HEK293 (cell line): ENCODE data around the gene ABCB4.

Experiments
- BCL11B ChIP-seq: fragments of 450-650 bp; formaldehyde crosslinking; IDR thresholded peaks from 2 replicates; pipeline ENCODE4 v1.5.1; 2016; ENCODE audit warnings: low read depth, missing biosample characterization, missing genetic modification characterization
- GFI1B ChIP-seq: fragments of 450-650 bp; formaldehyde crosslinking; IDR thresholded peaks from 2 replicates; pipeline ENCODE4 v1.5.1; 2016; ENCODE audit warnings: missing biosample characterization, missing genetic modification characterization
- GLI2 ChIP-seq: fragments of 450-650 bp; formaldehyde crosslinking; IDR thresholded peaks from 2 replicates; pipeline ENCODE4; 2017; ENCODE audit warnings: missing biosample characterization, missing genetic modification characterization, low read depth, borderline replicate concordance
- HOXA7 ChIP-seq: sonication (generic); formaldehyde crosslinking; IDR thresholded peaks from 2 replicates; pipeline ENCODE4 v1.8.1; 2022; ENCODE audit warnings: missing genetic modification reagents, borderline replicate concordance
- HOXD13 ChIP-seq: sonication (generic); formaldehyde crosslinking; IDR thresholded peaks from 2 replicates; pipeline ENCODE4 v1.8.0; 2022; ENCODE audit warnings: missing genetic modification reagents, borderline replicate concordance
- MZF1 ChIP-seq: fragments of 450-650 bp; formaldehyde crosslinking; IDR thresholded peaks from 2 replicates; pipeline ENCODE4 v1.5.1; 2017; ENCODE audit warnings: missing biosample characterization, missing genetic modification characterization, borderline replicate concordance
- TCF7L2 ChIP-seq: IDR thresholded peaks from 2 replicates; pipeline ENCODE4 v1.6.1; 2011; ENCODE audit warnings: low read depth, mild to moderate bottlenecking, inconsistent platforms, low read length, moderate library complexity, borderline replicate concordance
- ZBTB21 ChIP-seq: fragments of 450-650 bp; formaldehyde crosslinking; IDR thresholded peaks from 2 replicates; pipeline ENCODE4 v1.5.1; 2017; ENCODE audit warnings: missing biosample characterization, missing genetic modification characterization
- ZFHX2 ChIP-seq: fragments of 450-650 bp; formaldehyde crosslinking; conservative IDR thresholded peaks from 2 replicates; pipeline ENCODE4 v1.5.1; 2016; ENCODE audit warnings: missing biosample characterization, missing genetic modification characterization
- ZNF133 ChIP-seq: fragments of 450-650 bp; formaldehyde crosslinking; IDR thresholded peaks from 2 replicates; pipeline ENCODE4 v1.5.1; 2016; ENCODE audit warnings: missing biosample characterization, missing genetic modification characterization
- ZNF211 ChIP-seq: fragments of 450-650 bp; formaldehyde crosslinking; IDR thresholded peaks from 2 replicates; pipeline ENCODE4 v1.5.1; 2016; ENCODE audit warnings: low read depth, missing biosample characterization, missing genetic modification characterization
- ZNF214 ChIP-seq: fragments of 450-650 bp; formaldehyde crosslinking; IDR thresholded peaks from 2 replicates; pipeline ENCODE4 v1.5.1; 2017; ENCODE audit warnings: missing biosample characterization, mild to moderate bottlenecking, missing genetic modification characterization, borderline replicate concordance
- ZNF248 ChIP-seq: fragments of 450-650 bp; formaldehyde crosslinking; IDR thresholded peaks from 2 replicates; pipeline ENCODE4 v1.5.1; 2017; ENCODE audit warnings: missing biosample characterization, missing genetic modification characterization
- ZNF350 ChIP-seq: fragments of 450-650 bp; formaldehyde crosslinking; IDR thresholded peaks from 2 replicates; pipeline ENCODE4 v1.5.0; 2017; ENCODE audit warnings: missing biosample characterization, mild to moderate bottlenecking, missing genetic modification characterization
- ZNF391 ChIP-seq: fragments of 450-650 bp; formaldehyde crosslinking; IDR thresholded peaks from 2 replicates; pipeline ENCODE4 v1.5.1; 2016; ENCODE audit warnings: low read depth, missing biosample characterization, missing genetic modification characterization, borderline replicate concordance
- ZNF558 ChIP-seq: fragments of 450-650 bp; formaldehyde crosslinking; IDR thresholded peaks from 2 replicates; pipeline ENCODE4 v1.5.1; 2016; ENCODE audit warnings: missing biosample characterization, missing genetic modification characterization
- ZNF654 ChIP-seq: fragments of 450-650 bp; formaldehyde crosslinking; IDR thresholded peaks from 2 replicates; pipeline ENCODE4 v1.5.1; 2016; ENCODE audit warnings: low read depth, missing biosample characterization, missing genetic modification characterization
- ZNF701 ChIP-seq: fragments of 450-650 bp; formaldehyde crosslinking; IDR thresholded peaks from 2 replicates; pipeline ENCODE4 v1.5.1; 2016; ENCODE audit warnings: missing biosample characterization, missing genetic modification characterization
- ZNF76 ChIP-seq: fragments of 450-650 bp; formaldehyde crosslinking; IDR thresholded peaks from 2 replicates; pipeline ENCODE4; 2016; ENCODE audit warnings: low read depth, missing biosample characterization, missing genetic modification characterization, borderline replicate concordance
- ZNF837 ChIP-seq: fragments of 450-650 bp; formaldehyde crosslinking; IDR thresholded peaks from 2 replicates; pipeline ENCODE4 v1.5.1; 2016; ENCODE audit warnings: missing biosample characterization, missing genetic modification characterization
- ZSCAN23 ChIP-seq: fragments of 450-650 bp; formaldehyde crosslinking; IDR thresholded peaks from 2 replicates; pipeline ENCODE4 v1.5.1; 2016; ENCODE audit warnings: missing biosample characterization, missing genetic modification characterization
- TF ChIP-seq, protein P1 (sequence below): fragments of 450-650 bp; formaldehyde crosslinking; IDR thresholded peaks from 2 replicates; pipeline ENCODE4 v1.5.1; 2017; ENCODE audit warnings: missing biosample characterization, missing genetic modification characterization
- TF ChIP-seq, protein P2 (sequence below): fragments of 450-650 bp; formaldehyde crosslinking; IDR thresholded peaks from 2 replicates; pipeline ENCODE4 v1.5.1; 2016; ENCODE audit warnings: missing biosample characterization, missing genetic modification characterization
- TF ChIP-seq, protein P3 (sequence below): fragments of 450-650 bp; formaldehyde crosslinking; IDR thresholded peaks from 2 replicates; pipeline ENCODE4 v1.5.1; 2016; ENCODE audit warnings: missing biosample characterization, missing genetic modification characterization
- TF ChIP-seq, protein P4 (sequence below): fragments of 450-650 bp; formaldehyde crosslinking; IDR thresholded peaks from 2 replicates; pipeline ENCODE4 v1.5.1; 2016; ENCODE audit warnings: missing biosample characterization, missing genetic modification characterization
- TF ChIP-seq, protein P5 (sequence below): fragments of 450-650 bp; formaldehyde crosslinking; IDR thresholded peaks from 2 replicates; pipeline ENCODE4 v1.5.1; 2016; ENCODE audit warnings: missing biosample characterization, missing genetic modification characterization
- TF ChIP-seq, protein P6 (sequence below): fragments of 450-650 bp; formaldehyde crosslinking; IDR thresholded peaks from 2 replicates; pipeline ENCODE4 v1.5.1; 2017; ENCODE audit warnings: missing biosample characterization, mild to moderate bottlenecking, missing genetic modification characterization, moderate library complexity

The ABCB4 gene

DNA sequence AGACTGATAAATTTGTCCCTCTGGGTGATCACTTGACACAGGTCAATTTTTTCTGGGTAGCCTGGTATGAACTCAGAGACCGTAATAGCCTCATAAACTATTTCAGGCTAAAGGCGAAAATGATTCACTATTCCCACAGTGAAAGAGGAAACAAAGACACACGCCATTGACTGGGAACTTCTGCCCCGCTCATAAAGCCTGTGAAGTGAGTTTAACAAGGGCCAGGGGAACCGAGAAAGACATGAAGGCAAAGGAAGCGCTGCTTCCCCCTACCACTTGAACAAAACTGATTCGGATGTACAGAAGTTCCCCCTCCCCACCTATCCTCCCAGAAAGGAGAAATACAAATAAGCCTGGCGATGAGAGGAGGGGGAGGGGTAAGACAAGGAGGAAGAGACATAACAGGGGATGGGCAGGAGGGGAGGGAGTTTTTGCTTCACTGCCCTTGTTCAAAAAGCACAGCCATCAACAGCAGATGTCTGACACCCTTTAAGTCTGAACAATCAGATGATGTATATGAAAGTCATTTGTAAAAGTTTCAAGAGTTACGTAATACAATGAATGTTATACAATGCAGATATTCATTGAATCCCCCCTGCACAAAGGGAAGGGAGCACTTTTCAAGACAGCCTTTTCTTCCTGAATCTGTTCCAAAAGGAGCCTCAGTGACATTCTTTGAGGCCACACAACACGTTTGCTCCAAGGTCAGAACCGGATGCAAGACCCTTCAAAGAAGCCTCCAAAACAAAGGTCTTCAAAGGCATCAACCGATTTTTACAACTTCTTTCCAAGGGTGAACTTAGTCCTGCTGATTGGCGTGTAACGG lies 734 bp downstream of the ABCB4 start (continued):
- TF ChIP-seq, protein P1, sequence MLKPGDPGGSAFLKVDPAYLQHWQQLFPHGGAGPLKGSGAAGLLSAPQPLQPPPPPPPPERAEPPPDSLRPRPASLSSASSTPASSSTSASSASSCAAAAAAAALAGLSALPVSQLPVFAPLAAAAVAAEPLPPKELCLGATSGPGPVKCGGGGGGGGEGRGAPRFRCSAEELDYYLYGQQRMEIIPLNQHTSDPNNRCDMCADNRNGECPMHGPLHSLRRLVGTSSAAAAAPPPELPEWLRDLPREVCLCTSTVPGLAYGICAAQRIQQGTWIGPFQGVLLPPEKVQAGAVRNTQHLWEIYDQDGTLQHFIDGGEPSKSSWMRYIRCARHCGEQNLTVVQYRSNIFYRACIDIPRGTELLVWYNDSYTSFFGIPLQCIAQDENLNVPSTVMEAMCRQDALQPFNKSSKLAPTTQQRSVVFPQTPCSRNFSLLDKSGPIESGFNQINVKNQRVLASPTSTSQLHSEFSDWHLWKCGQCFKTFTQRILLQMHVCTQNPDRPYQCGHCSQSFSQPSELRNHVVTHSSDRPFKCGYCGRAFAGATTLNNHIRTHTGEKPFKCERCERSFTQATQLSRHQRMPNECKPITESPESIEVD (tag by site-specific recombination): peak; percentile 34; the same call in 1 of the 2 replicates
- TF ChIP-seq ZNF248 (tag by site-specific recombination) (no peak), ZFHX2 (no peak), HOXD13 (peak; percentile 44; the same call in 1 of the 2 replicates), ZNF558 (tag by site-specific recombination) (no peak), ZNF701 (tag by site-specific recombination) (no peak), ZNF133 (tag by site-specific recombination) (no peak), ZNF211 (tag by site-specific recombination) (no peak), ZNF214 (tag by site-specific recombination) (no peak), MZF1 (tag by site-specific recombination) (peak; percentile 86; the same call in 1 of the 2 replicates), GLI2 (no peak), HOXA7 (CRISPR knock-in tag) (no peak), TCF7L2 (no peak; the same call in 1 of the 2 replicates), ZNF654 (tag by site-specific recombination) (no peak), GFI1B (no peak), ZNF76 (tag by site-specific recombination) (no peak), ZNF837 (tag by site-specific recombination) (no peak), ZNF350 (tag by site-specific recombination) (no peak), BCL11B (tag by site-specific recombination) (no peak), ZBTB21 (tag by site-specific recombination) (no peak), ZSCAN23 (tag by site-specific recombination) (no peak), ZNF391 (no peak)
- TF ChIP-seq, protein P2, sequence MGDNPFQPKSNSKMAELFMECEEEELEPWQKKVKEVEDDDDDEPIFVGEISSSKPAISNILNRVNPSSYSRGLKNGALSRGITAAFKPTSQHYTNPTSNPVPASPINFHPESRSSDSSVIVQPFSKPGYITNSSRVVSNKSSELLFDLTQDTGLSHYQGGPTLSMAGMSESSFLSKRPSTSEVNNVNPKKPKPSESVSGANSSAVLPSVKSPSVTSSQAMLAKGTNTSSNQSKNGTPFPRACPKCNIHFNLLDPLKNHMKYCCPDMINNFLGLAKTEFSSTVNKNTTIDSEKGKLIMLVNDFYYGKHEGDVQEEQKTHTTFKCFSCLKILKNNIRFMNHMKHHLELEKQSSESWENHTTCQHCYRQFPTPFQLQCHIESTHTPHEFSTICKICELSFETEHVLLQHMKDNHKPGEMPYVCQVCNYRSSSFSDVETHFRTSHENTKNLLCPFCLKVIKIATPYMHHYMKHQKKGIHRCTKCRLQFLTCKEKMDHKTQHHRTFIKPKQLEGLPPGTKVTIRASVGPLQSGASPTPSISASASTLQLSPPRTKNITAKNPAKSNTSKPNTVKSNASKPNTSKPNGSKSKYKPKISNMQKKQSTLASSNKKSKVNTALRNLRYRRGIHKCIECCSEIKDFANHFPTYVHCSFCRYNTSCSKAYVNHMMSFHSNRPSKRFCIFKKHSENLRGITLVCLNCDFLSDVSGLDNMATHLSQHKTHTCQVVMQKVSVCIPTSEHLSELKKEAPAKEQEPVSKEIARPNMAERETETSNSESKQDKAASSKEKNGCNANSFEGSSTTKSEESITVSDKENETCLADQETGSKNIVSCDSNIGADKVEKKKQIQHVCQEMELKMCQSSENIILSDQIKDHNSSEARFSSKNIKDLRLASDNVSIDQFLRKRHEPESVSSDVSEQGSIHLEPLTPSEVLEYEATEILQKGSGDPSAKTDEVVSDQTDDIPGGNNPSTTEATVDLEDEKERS (tag by site-specific recombination): no peak
- TF ChIP-seq, protein P3, sequence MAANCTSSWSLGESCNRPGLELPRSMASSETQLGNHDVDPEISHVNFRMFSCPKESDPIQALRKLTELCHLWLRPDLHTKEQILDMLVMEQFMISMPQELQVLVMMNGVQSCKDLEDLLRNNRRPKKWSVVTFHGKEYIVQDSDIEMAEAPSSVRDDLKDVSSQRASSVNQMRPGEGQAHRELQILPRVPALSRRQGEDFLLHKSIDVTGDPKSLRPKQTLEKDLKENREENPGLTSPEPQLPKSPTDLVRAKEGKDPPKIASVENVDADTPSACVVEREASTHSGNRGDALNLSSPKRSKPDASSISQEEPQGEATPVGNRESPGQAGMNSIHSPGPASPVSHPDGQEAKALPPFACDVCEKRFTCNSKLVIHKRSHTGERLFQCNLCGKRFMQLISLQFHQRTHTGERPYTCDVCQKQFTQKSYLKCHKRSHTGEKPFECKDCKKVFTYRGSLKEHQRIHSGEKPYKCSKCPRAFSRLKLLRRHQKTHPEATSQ (tag by site-specific recombination): no peak
- TF ChIP-seq, protein P4, sequence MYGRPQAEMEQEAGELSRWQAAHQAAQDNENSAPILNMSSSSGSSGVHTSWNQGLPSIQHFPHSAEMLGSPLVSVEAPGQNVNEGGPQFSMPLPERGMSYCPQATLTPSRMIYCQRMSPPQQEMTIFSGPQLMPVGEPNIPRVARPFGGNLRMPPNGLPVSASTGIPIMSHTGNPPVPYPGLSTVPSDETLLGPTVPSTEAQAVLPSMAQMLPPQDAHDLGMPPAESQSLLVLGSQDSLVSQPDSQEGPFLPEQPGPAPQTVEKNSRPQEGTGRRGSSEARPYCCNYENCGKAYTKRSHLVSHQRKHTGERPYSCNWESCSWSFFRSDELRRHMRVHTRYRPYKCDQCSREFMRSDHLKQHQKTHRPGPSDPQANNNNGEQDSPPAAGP (tag by site-specific recombination): no peak
- TF ChIP-seq, protein P5, sequence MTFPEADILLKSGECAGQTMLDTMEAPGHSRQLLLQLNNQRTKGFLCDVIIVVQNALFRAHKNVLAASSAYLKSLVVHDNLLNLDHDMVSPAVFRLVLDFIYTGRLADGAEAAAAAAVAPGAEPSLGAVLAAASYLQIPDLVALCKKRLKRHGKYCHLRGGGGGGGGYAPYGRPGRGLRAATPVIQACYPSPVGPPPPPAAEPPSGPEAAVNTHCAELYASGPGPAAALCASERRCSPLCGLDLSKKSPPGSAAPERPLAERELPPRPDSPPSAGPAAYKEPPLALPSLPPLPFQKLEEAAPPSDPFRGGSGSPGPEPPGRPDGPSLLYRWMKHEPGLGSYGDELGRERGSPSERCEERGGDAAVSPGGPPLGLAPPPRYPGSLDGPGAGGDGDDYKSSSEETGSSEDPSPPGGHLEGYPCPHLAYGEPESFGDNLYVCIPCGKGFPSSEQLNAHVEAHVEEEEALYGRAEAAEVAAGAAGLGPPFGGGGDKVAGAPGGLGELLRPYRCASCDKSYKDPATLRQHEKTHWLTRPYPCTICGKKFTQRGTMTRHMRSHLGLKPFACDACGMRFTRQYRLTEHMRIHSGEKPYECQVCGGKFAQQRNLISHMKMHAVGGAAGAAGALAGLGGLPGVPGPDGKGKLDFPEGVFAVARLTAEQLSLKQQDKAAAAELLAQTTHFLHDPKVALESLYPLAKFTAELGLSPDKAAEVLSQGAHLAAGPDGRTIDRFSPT: no peak
- TF ChIP-seq, protein P6, sequence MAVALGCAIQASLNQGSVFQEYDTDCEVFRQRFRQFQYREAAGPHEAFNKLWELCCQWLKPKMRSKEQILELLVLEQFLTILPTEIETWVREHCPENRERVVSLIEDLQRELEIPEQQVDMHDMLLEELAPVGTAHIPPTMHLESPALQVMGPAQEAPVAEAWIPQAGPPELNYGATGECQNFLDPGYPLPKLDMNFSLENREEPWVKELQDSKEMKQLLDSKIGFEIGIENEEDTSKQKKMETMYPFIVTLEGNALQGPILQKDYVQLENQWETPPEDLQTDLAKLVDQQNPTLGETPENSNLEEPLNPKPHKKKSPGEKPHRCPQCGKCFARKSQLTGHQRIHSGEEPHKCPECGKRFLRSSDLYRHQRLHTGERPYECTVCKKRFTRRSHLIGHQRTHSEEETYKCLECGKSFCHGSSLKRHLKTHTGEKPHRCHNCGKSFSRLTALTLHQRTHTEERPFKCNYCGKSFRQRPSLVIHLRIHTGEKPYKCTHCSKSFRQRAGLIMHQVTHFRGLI (tag by site-specific recombination): no peak
